GM18507 (cell line): ENCODE data around the gene DSCAML1.

Source experiments
- DNase-seq: peaks from one replicate; pipeline ENCODE4 v3.0.0; 2011; ENCODE audit warnings: low read depth; ENCODE audit not compliant: insufficient read length; ENCODE audit errors: extremely low spot score
- FAIRE-seq: peaks from 2 replicates; lab custom pipeline; 2011; peaks lifted over from hg19 to GRCh38; lab: Jason Lieb, UNC

The DSCAML1 gene

DNA sequence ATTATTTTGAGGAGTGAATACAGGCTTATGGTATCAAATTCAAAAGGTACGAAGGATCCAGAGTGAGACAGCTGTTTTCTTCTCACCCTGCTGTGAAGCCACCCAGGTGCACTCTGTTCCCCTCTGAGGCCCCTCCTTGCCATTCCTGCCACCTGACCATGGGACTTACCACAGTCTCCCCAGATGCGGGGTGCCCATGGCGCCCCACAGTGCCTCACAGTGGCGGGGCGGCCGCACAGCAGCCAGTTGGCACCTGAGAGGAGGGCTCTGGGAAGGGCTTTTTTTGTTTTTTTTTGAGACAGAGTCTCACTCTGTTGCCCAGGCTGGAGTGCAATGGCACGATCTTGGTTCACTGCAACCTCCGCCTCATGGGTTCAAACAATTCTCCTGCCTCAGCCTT, 317.6 kb downstream of the DSCAML1 start:
- no peak for FAIRE-seq
- DNase-seq, result peak; percentile 28

DNA sequence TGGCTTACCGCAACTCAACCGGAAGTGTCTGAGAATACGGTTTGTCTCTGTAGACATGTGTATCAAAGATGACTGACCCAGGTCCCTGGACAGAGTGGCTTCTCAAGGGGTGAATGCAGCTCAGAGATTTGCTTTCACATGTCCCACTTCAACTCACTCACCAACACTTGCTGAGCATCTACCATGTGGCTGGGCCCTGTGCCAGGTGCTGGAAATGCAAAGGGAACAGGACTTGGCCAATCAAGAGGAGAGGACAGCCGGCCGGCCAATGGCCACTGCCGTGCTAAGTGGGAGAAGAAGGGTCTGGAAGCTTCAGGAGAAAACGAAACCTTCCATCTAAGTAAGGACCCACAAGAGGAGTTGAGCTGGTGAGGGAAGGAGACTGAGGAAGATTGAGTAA, 318.1 kb downstream of the DSCAML1 start:
- no peak for DNase-seq
- FAIRE-seq, result no peak

DNA sequence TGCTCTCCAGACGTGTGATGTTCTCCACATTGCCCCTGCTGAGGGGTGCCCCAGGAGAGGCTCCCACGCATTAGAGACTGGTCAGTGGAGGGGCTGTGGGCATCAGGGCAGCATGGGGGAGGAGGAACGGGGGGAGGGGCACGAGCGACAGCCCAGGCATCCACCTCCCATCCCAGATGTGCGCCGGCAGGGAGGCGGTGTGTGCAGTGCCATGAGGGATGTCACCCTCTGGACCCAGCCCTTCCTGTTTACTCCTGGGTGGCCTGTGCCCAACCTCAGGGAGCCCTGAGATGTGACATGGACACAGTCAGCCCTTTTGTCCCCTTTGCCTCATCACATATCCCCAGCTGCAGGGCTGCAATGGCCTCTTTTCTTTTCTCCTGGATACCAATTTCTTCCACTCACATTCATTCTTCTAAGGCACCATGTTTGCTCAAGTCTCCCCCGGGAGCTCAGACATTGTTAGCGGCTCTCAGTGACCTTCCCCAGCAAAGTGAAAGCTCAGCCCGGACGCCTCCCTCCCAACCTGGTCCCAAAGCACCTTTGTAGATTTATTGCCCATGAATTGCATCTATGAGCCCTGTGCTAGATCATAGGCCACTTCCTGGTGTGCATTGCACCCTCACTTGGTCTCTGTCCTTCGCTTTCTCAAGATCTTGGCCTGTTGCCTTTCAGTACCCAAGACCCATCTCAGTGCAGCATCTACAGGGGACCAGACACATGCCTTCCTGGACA, 318.7 kb downstream of the DSCAML1 start:
- FAIRE-seq (no peak), DNase-seq (no peak)

DNA sequence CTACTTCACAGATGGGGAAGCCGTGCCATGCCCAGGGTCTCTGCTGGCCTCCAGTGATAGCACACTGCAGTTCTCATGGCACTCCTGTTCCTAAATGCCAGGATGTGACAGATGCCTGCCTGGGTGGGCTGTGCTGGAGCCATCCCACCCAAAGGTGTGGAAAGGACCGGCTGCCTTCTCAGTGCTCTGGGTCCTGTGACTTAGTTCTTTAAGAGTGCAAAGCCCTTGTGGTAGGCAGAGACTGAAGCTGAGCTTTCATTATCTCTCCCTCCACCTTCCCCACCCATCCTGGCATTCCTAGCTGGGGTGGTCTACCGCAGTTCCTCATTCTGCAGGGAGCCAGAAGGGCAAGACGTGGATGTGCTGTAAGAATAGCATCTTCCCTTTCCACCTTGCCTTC, 319.3 kb downstream of the DSCAML1 start:
- FAIRE-seq (no peak), DNase-seq (no peak)

DNA sequence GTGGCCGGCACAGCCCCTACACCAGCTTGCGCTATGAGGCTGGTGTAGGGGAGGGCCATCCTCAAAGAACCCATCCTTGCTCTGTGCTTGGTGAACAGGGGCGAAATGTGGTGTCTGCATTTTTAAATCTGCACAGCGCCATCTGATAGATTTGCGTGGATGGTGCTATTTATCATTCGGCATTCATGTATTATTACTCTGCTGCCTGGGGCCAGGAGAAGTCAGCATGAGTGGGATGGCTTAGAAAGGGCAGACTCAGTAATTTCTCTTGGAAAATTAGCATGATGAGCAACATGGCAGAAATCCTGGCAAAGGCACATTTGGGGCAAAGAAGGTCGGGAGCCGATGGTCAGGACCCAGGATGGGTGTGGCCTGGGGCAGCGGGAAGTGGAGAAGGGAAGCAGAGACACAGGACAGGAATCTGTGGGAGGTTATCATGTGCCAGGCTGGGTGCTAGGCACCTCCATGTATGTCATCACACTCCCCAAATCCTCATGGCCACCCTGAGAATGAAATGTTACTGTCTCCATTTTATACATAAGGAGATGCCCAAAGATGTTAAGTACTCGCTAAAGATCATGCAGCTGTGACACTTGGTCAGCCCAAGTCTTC, 320.4 kb downstream of the DSCAML1 start:
- no peak for FAIRE-seq

DNA sequence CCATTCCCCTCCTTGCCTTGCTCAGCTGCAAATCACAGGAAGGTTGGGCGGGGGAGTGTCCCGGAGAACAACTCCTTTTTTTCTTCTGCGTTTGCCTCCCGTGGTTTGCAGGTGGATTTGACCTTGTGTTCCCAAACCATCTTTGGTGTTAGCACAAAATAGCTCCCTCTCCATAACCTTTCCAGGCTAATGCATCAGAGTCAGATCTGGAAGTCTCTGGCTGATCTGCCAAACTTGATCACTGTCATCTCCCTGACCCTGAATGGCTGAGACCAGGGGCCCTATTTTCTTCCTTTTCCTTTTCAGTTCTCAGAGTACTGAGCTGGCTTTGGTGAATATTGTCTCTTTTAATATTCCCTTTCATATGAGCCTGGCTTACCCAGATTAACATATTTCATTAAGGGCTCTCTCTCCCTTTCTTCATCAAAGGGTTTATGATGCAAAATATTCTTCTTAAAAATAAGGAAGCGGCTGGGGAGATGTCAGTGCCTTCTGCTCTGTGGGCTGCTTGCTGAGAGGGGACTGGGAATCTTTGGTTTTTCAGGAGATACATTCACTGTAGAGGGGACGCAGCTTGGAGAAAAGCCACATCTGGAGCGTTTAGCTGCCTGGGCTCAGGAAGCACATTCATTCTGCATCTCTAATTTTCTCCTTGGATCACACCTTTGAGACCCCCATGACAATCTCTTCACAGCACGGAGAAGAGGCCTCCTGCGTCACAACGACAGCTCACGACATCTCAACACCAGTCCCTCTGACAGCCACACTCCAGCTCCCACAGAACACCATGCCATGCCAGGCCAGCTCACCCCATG, 321.1 kb downstream of the DSCAML1 start:
- DNase-seq (no peak), FAIRE-seq (no peak)

More for the DNA sequence above, 320.4 kb downstream of the DSCAML1 start:
- no peak for DNase-seq

DNA sequence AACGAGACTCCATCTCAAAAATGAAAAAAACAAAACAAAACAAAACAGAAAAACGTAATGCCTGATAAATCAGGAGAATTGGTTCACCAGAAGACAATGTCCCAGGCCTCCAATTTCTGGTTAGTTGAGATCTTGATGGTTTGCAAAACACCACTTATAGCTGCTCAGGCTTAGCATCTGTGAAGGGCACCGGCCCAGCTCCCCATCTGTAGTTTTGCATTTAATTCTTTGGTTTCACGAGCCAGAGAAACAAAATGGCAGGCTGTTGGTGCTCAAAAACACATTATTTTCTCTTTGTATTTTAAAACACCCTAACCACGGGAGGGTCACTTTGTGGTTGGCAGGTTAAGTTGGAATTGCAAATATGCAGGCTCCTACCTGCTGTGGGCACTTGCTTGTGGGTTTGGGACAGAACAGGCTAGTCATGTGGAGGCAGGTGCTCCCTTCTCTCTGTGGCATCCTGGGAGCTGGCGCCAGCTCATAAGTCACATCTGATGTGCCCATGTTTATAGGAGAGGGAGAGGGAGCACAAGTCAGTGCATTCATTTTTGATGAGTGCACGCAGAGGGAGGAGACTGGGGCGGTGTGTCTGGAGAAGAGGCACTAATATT, 323.4 kb downstream of the DSCAML1 start:
- FAIRE-seq (no peak), DNase-seq (no peak)

DNA sequence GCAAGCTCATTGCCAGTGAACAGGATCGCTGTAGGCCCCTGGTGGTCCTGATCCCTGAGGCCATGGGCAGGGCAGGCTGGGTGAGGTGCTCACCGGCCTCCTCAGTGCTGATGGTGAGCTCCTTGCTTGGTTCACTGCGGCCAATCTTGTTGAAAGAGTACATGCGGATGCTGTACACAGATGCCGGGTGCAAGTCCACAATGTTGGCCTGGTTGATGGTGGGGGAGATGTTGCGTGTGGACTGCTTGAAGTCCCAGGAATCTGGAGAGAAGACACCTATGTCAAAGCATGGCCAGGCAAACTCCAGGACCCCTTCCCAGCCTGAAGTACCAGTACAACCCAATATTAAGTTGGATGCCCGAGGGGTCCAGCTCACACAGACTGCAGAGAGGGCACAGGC, 325.2 kb downstream of the DSCAML1 start:
- FAIRE-seq (no peak), DNase-seq (no peak)

DNA sequence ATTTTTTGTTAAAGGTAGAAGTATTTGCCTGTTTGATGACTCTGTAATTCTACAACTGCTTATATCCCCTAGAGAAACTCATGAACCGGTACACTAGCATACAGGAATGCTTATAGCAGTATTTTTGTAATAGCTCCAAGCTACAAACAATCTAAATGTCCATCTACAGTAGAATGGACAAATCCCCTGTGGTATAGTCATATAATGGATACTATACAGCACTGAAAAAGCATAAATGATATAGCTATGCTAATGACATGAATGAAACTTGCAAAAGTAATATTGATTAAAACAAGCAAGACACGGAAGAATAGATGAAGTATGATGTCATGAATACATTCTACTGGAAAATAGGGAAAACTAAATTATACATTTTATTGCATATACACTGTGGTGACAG, 326.4 kb downstream of the DSCAML1 start:
- FAIRE-seq, result no peak
- no peak for DNase-seq

DNA sequence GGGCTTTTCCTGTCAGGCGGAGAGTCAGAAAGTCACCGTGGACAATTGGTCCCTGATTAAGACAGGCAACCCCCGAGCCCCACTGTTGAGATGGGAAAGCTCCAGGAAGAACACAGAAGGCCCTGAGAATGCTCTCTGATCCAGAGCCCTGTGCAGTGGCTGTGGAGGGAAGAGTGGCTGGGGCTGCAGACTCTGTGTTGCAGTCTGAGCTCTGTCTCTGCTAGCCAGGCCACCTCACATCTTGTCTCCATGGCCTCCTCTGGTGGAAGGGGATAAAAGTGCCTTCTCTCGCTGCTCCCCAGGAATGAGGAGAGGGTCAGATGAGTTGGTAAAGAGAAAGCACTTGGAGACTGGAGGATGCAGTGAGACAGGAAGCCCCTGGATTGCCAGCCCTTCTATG, 328.1 kb downstream of the DSCAML1 start:
- DNase-seq, result no peak
- FAIRE-seq, result no peak

DNA sequence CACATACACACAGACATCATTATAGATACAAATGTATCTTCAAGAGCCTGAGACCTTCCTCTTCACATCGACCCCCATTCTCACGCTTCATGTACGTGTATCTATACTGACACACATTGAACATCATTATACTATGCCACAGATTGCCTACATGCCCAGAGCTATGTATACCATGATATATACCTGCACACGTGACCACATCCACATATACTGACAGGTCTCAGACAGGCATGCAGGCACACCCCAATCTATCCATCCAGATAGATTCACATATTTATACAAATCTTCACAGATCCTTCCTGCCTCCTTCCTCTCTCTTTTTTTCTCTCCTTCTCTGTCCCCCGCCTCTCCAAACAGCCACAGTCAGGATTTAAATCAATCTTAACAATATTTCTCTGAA, 329.2 kb downstream of the DSCAML1 start:
- FAIRE-seq (no peak), DNase-seq (no peak)

DNA sequence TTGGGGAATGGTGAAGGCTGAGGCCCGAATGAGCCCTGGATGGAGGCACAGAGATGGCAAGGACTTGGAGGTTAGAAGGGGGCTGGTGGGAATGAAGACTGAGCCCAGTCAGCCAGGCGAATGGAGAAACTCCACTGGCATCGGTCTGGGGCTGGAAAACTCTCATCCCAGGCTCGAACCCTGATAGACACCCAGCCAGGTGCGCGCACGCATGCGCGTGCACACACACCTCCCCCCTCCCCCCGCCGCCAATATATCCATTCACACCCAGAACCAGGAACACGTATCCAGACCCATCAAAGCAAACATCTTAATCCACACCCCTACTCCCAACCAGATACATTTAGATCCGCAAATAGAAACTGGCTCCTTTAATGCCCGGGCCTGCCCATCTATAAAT, 330.1 kb downstream of the DSCAML1 start:
- DNase-seq (no peak), FAIRE-seq (no peak)

DNA sequence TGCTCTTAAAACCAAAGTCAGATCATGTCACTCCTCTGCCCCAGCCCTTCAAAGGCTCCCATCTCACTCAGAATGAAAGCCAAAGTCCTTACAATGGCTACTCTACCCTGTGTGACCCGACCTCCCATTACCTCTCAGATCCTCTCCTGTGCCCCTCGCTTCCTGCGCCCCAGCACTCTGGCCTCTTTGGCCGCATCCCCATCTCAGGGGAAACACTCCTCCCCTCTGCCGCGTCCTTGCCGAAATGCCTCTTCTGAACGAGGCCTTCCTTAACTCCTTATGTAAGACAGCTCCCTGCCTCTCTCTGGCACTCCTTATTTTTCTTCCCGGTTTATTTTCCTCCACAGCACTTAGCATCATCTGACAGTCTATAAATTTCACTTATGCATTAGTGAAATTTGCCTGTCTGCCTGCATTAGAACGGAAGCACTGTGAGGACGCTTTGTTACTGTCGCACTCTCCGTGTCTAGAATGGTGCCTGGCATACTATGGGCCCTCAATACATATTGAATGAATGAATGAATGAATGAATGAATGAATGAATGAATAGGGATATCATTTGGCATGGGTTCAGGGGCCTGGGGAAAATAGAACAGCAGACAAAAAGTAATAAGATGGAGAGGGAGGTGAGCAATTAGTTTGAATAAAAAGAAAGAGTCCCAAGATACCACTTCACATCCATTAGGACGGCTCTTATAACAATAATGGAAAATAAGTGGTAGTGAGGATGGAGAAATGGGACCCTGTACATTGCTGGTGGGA, 331.6 kb downstream of the DSCAML1 start:
- DNase-seq, result no peak
- FAIRE-seq, result no peak

DNA sequence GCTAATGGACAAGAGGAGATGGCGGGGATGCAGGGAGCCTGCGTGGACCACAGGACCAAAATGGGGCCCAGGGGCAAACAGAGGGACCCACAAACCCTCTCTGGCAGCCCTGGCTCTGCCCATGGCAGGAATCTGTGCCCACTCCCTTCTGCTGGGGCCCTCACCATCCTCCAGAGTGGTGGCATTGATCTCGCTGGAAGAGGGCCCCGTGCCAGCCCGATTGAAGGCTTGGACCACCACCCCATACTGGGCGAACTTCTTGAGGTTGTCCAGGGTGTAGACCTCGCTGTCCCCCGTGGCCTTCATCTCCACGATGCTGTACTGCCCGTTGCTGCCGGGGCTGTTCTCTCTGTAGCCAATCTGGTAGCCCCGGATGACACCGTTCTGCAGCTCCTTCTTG, 332.2 kb downstream of the DSCAML1 start:
- DNase-seq (no peak), FAIRE-seq (no peak)

DNA sequence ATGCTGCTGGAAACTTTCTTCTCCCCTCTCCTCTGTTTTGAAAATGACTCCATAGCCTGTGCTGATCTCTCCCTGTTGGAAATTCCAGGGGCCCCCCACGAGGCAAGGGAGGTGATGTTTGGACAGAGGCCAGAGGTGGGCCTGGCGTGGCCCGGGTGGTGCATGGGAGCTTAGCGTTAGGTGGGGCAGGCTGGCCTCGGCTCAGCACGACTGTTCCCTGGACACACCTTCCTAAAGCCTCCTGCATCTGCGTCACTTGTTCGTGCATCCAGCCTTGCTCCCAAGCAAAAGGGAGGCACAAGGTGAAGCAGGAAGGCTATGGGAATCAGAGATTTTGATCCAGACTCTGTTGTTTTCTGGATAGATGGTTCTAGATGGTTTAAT, 334.2 kb downstream of the DSCAML1 start:
- FAIRE-seq (no peak), DNase-seq (no peak)

DNA sequence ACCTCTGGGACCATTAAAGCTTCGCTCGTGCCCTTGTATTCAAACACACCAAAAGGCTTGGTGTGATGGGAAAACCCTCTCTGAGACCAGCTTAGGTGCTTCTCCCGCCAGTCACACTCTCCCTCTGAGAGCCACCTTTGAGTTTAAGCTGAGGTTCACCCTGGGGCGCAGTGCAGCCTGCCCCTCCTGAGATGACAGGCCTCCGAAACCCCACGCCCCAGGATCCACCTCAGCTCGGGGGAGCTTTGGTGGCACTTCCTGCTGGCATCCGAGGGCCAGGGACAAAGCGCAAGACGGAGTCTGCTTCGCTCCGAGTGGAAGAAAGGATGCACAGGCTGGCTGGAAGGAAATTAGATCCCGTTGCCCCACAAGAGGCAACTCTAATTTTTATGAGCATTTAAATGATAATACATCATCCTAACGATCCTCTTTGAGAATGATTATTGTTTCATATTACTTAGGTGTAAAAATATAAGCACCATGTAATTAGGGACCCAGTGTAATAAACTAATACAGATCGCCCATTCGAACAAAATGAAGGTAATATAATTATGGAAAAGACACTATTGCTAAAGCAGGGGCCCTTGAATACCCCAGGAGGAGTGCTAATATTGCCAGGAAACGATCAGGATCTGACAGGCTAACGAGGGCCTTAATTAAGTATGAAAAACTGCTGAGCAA, 334.7 kb downstream of the DSCAML1 start:
- FAIRE-seq, result no peak
- no peak for DNase-seq

DNA sequence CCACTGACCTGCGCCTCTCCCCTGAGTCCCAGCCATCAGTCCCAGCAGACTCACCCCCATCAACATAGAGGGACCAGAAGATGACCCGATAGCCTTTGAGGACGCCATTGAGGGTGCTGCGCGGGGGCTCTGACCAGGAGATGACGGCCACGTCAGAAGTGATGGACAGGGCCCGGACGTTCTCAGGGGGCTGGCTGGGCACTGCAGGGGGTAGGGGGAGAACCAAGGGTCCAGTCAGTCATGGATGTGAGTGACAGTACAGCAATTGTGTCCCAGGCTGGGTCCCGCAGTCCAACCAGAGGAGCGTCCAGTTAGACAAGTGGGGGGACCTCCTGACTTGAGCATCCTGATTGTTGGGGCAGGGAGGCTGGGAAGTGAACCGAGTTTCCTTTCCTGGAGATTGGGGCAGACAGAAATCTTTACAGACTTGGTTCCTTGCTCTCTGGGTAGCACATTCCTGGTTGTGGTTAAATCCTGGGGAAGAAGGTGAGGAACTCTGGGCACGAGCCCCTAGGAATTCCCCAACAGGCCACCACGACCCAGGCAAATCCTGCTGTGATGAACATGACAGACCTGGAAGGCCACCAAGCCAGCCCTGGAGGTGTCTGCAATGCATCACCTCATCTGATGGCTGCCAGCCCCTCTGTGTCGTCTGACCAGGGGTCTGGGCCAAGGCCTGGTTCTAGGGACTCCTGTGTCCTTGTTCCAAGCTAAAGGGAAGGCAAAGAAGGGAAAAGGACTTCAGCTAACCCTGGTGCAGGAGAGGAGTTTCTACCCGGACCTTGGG, 335.4 kb downstream of the DSCAML1 start:
- no peak for FAIRE-seq
- no peak for DNase-seq

DNA sequence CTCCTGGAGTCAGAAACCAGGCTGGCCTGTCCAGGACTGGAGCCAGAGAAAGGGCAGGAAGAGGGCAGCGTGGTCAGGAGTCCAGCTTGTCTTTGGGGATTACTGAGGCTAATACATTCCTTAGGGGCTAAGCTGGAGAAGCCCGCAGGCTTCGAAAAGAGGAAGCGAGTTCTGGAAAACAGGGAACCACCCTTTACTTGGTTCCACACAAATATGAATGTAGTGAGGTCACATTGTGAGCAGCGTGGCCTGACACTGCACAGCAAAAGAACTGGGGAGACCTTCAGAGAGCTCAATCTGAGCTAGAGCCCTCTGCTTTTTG, 337.1 kb downstream of the DSCAML1 start:
- FAIRE-seq (no peak), DNase-seq (no peak)
